D721Med (cell line): ENCODE measurements around the gene ANK3.

ENCODE experiments used
- DNase-seq: peaks from one replicate; pipeline ENCODE4 v3.0.0; 2011; ENCODE audit warnings: low spot score; ENCODE audit not compliant: insufficient read length
- FAIRE-seq: peaks from 2 replicates; lab custom pipeline; 2011; peaks lifted over from hg19 to GRCh38; lab: Jason Lieb, UNC
- CTCF ChIP-seq: IDR thresholded peaks from 2 replicates; pipeline ENCODE4 v1.5.1; 2012; ENCODE audit warnings: mild to moderate bottlenecking, control low read depth; ENCODE audit not compliant: insufficient read depth; ENCODE audit errors: missing control alignments

Gene ANK3

GRCh38 chr10:60414111-60414510 lies 24.4 kb upstream of the ANK3 start:
- no peak for FAIRE-seq
- no peak for TF ChIP-seq CTCF
- no peak for DNase-seq

- FAIRE-seq (no peak), DNase-seq (no peak)
- no peak for TF ChIP-seq CTCF
These were observed 23.8 kb upstream of the ANK3 start for GRCh38 chr10:60413306-60414012.

GRCh38 chr10:60410970-60411369 lies 21.3 kb upstream of the ANK3 start:
- FAIRE-seq = no peak
- no peak for TF ChIP-seq CTCF
- DNase-seq = no peak

GRCh38 chr10:60409202-60409601 lies 19.5 kb upstream of the ANK3 start:
- no peak for TF ChIP-seq CTCF
- no peak for DNase-seq
- FAIRE-seq = no peak

- no peak for DNase-seq
- FAIRE-seq = no peak
- no peak for TF ChIP-seq CTCF
These were observed 16.5 kb upstream of the ANK3 start for GRCh38 chr10:60406182-60406581.

- DNase-seq (no peak), FAIRE-seq (no peak)
- no peak for TF ChIP-seq CTCF
These were observed 15.5 kb upstream of the ANK3 start for GRCh38 chr10:60405172-60405571.

- no peak for TF ChIP-seq CTCF
- DNase-seq (no peak), FAIRE-seq (no peak)
These were observed 13.6 kb upstream of the ANK3 start for GRCh38 chr10:60403168-60403873.
